ENCODE data around the gene PARVB.
A peak's percentile ranks its signal among the peaks of the same experiment; 100 is the strongest.

PARVB gene

GRCh38 chr22:44026630-44027511 lies 2.8 kb downstream of the PARVB start:
- DNase-seq (ENCODE audit: extremely low read depth in 1 of 2, low read depth in 1 of 2): peak; percentile 19 to 33

DNA sequence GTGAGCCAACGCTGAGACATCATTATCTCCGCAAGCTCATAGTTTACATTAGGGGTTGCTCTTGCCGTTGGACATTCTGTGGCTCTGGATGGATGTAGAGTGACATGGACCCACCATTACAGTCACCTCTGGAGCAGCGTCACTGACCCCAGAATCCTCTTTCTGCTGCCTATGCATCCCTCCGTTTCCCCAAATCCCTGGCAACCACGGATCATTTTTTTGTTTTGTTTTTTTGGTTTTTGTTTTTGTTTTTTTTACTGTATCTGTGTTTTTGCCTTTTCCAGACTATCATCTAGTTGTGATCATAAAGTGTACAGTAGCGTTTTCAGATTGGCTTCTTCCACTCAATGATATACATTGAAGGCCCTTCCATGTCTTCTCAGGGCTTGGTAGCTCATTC lies 4.0 kb downstream of the PARVB start:
- DNase-seq (ENCODE audit: extremely low read depth in 1 of 2, low read depth in 1 of 2): no peak

DNA sequence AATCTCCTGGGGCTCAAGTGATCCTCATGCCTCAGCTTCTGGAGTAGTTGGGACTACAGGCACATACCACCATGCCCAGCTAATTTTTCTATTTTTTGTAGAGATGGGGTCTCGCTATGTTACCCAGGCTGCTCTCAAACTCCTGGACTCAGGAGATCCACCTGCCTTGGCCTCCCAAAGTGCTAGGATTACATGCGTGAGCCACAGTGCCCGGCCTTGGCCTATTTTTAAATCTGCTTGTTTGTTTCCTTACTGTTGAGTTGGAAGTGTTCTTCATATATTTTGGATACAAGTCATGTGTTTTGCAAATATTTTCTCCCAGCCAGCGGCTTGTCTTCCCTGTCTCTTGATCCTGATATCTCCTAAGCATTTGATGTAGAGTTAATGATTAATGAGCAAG lies 5.0 kb downstream of the PARVB start:
- no peak for DNase-seq (ENCODE audit: extremely low read depth in 1 of 2, low read depth in 1 of 2)

DNA sequence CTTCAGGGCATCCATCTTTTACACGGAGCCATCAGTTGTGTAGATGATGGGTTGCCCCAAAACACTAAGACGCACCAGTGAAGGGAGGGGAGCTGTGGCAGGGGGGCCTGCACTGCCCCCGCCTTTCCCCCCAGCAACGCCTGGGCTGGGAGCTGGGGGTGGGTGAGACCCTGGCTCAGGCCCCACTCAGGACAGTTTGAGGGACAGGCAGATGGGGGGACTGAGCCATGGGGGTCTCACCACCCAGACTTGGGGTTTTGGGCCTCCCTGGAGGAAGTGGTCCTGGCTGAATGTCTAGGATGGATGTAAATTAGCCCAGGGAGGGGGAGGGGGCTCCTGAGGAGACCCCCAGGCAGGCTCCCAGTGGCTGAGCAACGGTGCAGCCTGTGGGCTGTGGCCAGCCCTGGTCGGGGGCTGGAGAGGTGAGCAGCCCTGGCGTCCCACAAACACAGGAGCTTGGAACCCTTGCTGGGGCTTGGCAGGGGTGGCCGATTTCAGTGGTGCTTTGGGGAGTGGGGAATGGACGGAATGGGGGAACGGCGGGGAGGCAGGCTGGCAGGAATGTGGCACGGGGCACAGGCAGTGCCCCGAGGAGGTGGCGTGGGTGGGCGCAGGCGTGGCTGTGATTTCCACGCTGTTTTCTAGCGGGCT lies 6.1 kb downstream of the PARVB start:
- DNase-seq (ENCODE audit: extremely low read depth in 1 of 2, low read depth in 1 of 2): no peak

DNA sequence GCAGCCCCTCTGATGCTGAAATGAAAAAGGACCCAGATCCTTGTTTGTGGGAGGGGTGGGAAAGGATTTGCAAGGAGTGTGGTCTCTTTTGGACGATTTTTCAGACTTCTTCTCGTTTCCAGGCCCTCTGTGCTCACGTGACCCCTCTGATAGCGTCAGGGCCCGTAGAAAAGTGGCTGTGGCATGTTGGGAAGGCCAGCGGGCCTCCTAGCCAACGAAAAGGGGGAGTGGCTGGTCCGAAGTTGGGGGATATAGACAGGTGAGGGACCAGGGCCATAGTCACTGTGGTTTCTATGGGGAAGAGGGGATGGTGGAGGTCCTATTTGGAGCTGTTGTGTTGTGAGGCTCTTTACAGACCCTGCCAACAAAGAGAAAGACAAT lies 6.6 kb downstream of the PARVB start:
- no peak for DNase-seq (ENCODE audit: extremely low read depth in 1 of 2, low read depth in 1 of 2)

DNA sequence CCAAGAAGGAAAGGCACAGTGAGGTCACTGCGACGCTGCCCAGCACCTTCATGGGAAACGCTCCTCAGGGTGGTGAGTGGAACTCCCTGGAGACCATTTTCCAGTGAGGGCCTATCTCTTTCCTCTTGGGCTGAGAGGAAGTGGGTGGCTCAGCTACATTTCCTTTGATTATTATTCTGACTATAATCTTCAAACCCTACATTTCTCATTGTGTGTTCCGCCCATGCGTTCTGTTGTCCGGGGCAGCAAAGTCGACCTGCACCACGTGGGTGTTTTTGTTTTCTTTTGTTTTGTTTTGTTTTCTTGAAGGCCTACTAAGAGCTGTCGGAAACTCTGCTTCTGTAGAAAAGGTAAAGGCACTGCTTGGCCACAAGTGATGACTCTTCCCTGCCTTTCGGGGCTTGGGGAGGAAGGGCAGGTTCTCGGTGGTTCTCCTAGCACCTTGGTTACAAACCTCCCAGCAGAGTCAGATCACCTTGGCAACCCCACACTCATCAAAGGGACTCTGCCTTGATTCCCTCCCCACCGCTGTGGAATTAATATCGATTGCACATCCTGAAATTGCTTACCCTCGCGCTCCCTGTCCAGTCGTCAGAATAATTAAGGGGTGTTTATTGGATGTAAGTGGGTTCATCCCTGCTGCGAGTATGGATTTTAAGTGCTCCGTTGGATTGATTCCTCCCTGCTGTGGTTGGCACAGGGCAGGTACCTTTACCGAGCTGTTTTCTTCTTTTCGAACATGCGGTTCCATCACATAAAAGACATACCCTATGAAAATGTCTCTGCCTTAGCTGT lies 7.3 kb downstream of the PARVB start:
- no peak for DNase-seq (ENCODE audit: extremely low read depth in 1 of 2, low read depth in 1 of 2)

- no peak for DNase-seq (ENCODE audit: extremely low read depth in 1 of 2, low read depth in 1 of 2)
Observed at GRCh38 chr22:44032126-44032730, 8.1 kb downstream of the PARVB start.

GRCh38 chr22:44033287-44033686 lies 9.2 kb downstream of the PARVB start:
- no peak for DNase-seq (ENCODE audit: extremely low read depth in 1 of 2, low read depth in 1 of 2)

DNA sequence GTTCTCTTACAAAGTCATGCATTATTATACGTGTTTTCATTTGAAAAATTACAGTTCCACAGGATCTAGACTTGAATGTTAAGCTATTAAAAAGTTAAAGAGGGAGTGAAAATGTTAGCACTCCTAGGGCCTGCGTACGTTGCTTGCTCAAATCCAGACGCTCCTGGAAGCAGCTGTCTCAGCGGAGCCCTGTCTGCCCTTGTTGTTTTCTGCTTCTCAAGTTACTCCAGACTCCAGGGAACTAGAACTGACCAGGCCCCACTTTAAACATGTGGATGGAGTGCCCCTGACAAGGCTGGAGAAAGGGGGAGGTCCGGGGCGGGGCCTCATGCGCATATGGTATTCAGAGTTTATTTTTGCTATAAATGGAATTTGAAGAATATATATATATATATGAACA lies 9.6 kb downstream of the PARVB start:
- no peak for DNase-seq (ENCODE audit: extremely low read depth in 1 of 2, low read depth in 1 of 2)

DNA sequence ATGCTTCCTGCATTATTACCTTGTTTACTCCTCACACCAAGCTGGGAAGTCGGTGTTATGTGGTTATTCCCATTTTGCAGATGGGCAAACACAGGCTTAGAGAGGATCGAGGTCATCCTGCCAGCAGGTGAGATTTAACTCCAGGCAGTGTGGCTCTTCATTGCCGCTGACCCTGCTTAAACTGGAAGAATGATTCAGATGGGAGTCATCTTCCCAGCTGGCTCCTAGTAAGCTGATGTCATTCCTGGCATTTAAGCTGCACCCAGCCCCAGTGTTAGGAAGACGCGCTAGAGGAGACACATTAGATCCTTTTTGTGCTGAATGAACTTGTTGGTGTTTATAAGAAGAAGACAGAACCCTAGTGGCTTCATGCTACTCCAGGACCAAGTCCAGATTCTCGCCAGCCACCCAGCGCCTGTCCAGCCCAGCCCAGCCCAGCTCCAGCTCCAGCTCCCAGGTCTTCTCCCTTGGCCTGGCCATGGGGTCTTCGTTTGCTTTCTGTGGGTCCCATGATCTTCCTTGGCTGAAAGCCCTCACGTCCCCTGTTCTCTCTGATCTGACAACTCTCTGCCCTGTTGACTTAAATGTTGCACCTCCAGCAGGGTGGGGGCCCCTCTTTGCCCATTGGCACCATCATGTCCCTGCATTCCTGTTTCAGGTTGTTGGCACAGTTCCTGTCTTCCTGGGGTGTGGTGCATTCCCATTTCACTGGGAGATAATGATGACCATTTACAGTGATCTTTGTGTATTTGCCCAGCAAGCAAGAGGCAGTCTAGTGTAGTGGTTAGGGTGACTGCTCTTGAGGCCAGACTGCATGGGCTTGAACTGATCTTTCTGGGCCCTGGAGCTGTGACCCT lies 13.6 kb downstream of the PARVB start:
- DNase-seq (ENCODE audit: extremely low read depth in 1 of 2, low read depth in 1 of 2): no peak

- no peak for DNase-seq (ENCODE audit: extremely low read depth in 1 of 2, low read depth in 1 of 2)
Observed at GRCh38 chr22:44039566-44040171, 15.6 kb downstream of the PARVB start.

DNA sequence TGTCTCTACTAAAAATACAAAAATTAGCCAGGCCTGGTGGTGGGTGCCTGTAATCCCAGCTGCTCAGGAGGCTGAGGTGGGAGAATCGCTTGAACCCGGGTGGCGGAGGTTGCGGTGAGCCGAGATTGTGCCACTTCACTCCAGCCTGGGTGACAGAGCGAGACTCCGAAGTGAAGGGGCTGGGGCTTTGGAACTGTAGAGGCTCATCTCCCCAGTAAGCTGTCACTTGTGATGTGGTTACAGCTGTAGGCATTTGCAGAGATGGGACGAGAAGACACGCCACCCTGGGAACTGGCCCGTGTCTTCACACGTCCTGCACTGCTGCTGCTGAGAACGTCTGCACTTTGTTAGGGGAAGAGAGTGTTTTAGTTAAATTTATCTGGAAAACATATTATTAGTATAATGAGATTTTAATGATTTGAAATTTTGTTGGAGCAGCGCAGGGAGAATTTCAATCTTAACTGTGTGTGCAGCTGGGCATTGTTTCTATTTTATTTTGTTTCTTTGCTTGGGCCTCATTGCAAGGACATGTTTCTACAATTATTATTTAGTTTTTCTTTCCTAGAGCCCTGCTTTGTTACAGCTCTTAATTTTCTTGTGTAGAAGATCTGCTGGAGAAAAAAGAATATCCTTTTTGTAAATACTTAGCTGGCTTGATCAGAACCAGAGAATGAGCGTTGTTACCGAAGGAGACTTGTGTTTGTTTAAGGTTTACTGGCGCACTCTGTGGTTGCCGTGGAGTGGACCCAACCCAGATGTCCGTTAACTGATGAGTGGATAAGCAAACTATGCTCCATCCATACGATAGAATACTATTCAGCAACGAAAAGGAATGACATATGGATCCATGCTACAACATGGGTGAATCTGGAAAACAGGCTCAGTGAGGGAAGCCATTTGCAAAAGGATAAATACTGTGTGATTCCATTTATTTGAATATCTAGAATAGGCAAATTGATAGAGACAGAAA lies 18.4 kb downstream of the PARVB start:
- no peak for DNase-seq (ENCODE audit: extremely low read depth in 1 of 2, low read depth in 1 of 2)

GRCh38 chr22:44045145-44045544 lies 21.0 kb downstream of the PARVB start:
- no peak for DNase-seq (ENCODE audit: extremely low read depth in 1 of 2, low read depth in 1 of 2)

DNA sequence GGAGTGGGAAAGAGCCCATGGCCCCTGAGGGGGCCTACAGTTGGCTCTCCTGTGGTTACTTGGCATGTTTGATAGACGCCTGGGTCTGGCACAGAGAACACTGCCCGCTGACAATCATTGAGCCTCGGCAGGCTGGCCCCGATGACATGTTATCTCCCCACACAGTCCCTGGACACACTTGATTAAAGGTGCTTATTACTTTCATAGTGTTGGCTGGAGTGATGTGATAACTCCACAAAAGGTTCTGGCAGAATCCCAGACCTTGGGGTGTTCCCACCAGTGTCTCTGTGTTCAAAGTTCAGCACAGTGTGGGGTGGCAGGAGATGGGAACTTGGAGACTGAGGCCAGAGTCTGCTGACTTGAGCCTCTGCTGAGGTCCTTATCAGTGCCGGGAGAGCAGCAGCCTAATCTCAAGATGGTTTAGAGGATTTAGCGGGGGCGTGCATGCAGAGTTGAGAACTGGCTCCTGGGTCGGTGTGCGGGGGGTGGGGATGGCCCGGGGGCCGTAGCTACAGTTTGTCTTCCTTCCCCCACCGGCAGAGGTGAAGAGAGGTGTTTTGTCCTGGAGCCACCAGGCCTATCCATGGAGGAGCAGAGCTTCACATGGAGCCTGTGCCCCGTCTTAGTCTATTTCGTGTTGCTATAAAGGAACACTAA lies 22.5 kb downstream of the PARVB start:
- no peak for DNase-seq (ENCODE audit: extremely low read depth in 1 of 2, low read depth in 1 of 2)

DNA sequence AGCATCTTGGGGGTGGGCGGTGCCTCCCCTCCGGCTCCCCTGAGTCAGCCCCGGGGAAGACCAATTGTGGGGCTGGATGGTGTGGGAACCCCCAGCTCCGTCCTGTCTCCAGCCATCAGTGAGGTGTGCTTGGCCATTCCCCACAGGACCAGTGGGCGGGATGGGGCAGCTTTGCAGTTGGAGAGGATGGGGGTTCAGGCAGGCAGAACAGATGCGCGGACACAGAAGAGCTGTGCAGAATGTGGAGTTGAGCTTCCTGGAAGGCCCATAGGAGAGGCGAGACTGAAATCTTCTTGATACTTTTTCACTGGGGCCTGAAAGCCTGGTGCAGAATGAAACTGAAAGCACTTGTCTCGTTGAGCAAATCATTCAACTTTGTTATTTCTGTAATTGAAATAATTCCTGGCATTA lies 23.8 kb downstream of the PARVB start:
- DNase-seq (ENCODE audit: extremely low read depth in 1 of 2, low read depth in 1 of 2): no peak

DNA sequence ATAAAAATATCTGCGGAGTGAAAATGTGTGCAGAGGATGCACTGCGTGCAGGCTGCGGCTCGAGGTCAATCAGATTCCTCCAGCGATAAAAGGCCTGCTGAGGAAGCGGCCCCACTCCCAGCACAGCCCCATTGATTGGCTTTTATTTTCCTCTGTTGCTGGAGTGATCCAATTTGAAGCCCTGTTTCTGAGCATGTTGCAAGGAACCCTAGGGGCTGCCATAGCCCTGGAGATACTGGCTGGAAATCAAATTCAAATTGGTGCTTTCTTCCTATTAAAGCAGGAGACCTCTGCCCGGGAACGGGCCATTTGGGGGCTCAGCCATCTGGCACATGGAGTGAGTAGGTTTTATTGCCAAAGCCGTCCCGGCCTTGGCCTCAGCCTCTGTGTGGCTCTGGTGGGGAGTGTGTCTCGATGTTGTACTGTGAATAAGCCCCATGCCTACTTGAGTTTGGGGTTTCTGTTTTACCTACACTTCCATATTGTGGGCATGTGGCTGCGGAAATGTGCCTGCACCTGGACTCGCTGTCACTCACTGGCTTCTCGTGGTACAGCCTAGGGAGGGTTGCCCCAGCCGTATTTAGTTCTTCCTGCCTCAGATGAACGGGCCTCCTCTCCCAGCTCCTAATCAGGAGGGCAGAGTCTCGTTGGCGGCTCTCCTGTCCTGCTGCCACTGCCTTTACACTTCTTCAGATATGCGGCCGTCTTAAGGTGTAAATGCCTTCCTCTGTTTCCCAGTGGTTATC lies 25.6 kb downstream of the PARVB start:
- no peak for DNase-seq (ENCODE audit: extremely low read depth in 1 of 2, low read depth in 1 of 2)

DNA sequence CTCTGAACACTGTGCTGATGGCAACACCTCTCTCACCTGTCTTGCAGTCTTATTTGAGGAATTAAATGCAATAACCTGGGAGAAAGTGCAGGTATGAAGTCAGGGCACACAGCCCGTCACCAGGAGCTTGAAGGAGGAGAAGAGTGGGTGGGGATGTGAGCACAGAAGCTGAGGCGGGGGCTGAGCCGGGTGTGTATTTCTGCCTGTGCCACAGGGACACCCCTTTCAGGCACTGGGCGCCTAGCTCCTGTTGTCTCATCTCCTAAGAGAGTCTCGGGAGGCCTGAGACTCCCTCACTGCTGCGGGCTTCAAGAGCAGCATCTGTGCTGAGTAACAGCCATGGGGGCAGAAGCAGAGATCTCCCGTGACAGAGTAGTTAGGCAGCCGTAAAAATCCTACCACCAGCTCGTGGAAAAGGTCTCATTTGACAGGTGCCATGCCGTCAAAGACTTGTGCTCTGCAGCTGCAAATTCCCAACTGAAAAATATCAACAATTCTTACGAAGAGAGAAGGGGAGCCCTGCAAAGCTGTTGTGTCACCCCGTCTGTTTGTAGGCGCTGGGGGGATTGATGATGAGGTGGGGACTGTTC lies 26.8 kb downstream of the PARVB start:
- no peak for DNase-seq (ENCODE audit: extremely low read depth in 1 of 2, low read depth in 1 of 2)

All from activated CD8-positive, alpha-beta memory T cell treated with anti-CD3 and anti-CD28 coated beads for 1 hour (primary cell).